Muscle of leg (tissue), 11 donors: ENCODE measurements around the gene GPR132. TPM values are rescaled to one million over a fixed set of nuclear protein-coding genes. Genes with fewer than 3 reads are reported as not detected.
A peak's percentile ranks its signal among the peaks of the same experiment; 100 is the strongest.
"Not testable (repeated sequence)": the region's sequence is repeated elsewhere in the genome, so short reads cannot be mapped to it uniquely, and the experiment has no call there.

Source experiments
- DNase-seq: peaks from one replicate; pipeline ENCODE4 v3.0.0; 2013
- H3K27ac ChIP-seq: one replicate; pipeline ENCODE4 v1.5.1; 2013; ENCODE audit warnings: mild to moderate bottlenecking, low read length, control low read depth
- H3K27me3 ChIP-seq: one replicate; pipeline ENCODE4 v1.6.1; 2013; ENCODE audit warnings: low read length; ENCODE audit not compliant: control insufficient read depth, insufficient read depth
- H3K36me3 ChIP-seq: one replicate; pipeline ENCODE4 v1.6.1; 2013; ENCODE audit warnings: low read length; ENCODE audit not compliant: control insufficient read depth, insufficient read depth
- H3K4me1 ChIP-seq: one replicate; pipeline ENCODE4 v1.6.1; 2013; ENCODE audit warnings: low read length; ENCODE audit not compliant: control insufficient read depth, insufficient read depth
- H3K4me3 ChIP-seq: one replicate; pipeline ENCODE4 v1.5.1; 2013; ENCODE audit warnings: low read length, control low read depth
- H3K9me3 ChIP-seq: replicated peaks from 2 replicates; pipeline ENCODE4 v1.6.1; 2013; ENCODE audit warnings: low read depth, low read length; ENCODE audit not compliant: control insufficient read depth
- WGBS: methylation state at CpG from one replicate; pipeline ENCODE4 v1.1.5; 2013; ENCODE audit warnings: missing lambda C conversion rate; ENCODE audit not compliant: insufficient coverage; 5-methylcytosine and 5-hydroxymethylcytosine counted together
- polyA plus RNA-seq, 8 donors: library from polyadenylated mRNA; unstranded; fragments of 120-200 nt; gene quantifications; one replicate each; pipeline versions ENCODE4 v1.2.1 to v1.2.3, GENCODE V29; 2013; ENCODE audit warnings: inconsistent platforms in 1 of 8, low replicate concordance in 1 of 8; ENCODE audit not compliant: insufficient read length in 8 of 8, insufficient read depth in 1 of 8
- total RNA-seq: library from RNA; stranded (reverse); fragments of 120-200 nt; gene quantifications from one replicate; pipeline ENCODE4 v1.2.4, GENCODE V29; 2013

The GPR132 gene
- total and polyA plus RNA-seq, 9 donors: 0.41 to 1.5 (median 0.75) TPM

DNA sequence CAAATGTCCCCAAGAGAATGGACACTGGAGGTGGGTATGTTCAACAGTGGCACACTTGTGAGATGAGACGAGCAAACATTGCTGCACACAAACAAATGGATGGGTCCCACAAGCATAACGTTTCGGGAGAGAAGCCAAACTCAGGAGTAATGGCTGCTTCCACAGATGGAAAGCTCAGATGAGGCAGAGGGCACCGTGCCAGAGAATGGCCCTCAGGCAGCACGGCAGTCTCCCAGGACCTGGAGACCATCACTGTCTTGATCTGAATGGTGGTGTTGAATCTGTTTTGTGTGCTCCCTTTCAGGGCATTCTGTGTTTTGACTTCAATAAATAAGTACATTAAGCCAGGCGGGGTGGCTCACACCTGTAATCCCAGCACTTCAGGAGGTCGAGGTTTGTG lies 35.8 kb downstream of the GPR132 start:
- Histone ChIP-seq H3K36me3 (no peaks in the 10 kb centered on the region), H3K27me3 (peaks cover 46% of the 10 kb centered on the region), H3K4me3 (no peak overlapping the region), H3K27ac (no peak overlapping the region), H3K4me1 (peaks cover 2% of the 10 kb centered on the region), H3K9me3 (no peaks in the 10 kb centered on the region)
- 70% methylated on average over 7 of the region's 7 CpGs for WGBS
- DNase-seq: no peak

DNA sequence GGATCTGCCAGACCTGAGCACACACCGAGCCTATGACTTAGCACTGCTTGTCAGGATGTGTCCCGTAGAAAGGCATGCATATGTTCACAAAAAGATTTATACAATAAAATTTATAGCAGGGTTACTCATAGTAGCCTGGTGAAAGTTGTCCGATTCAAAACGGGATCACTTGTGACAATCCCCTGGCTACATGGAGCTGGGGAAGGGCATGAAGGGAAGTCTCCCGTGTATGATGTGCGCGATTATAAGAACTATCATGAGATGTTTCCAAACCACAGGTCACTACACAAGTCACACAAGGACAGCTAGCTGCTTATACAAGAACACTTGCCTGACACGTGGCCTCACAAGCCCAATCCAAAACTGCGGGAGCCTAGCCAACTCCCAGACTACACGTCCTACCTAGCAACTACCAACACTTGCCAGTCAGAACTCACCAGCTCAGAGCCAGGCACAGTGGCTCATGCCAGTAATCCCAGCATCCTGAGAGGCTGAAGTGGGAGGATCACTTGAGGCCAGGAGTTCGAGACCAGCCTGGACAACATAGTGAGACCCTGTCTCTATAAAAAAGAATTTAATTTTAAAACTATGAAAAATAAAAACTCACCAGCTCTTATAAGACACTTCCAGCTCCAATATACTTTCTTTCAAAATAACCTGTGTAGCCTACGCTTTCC lies 36.8 kb downstream of the GPR132 start:
- Histone ChIP-seq H3K36me3 (no peaks in the 10 kb centered on the region), H3K27ac (no peak overlapping the region), H3K27me3 (peaks cover 36% of the 10 kb centered on the region), H3K4me1 (no peaks in the 10 kb centered on the region), H3K4me3 (no peak overlapping the region), H3K9me3 (no peaks in the 10 kb centered on the region)
- WGBS: 89% methylated on average over 6 of the region's 12 CpGs
- DNase-seq: no peak

DNA sequence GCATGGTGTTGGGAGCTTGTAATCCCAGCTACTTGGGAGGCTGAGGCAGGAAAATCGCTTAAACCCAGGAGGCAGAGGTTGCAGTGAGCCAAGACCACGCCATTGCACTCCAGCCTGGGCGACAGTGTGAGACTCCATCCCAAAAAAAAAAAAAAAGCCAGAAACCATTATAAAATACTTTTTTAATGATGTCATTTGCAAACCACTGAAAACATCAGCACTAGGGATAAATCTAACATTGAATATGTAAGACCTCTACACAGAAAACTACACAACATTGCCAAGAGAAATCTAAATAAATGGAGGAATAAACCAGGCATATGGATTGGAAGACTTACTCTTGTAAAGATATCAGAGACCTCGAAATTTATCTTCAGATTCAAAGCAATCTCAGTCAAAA lies 37.5 kb downstream of the GPR132 start:
- H3K27me3 ChIP-seq: peaks cover 29% of the 10 kb centered on the region
- not testable (repeated sequence) for H3K4me1 ChIP-seq, H3K9me3 ChIP-seq, H3K36me3 ChIP-seq, DNase-seq, H3K4me3 ChIP-seq, H3K27ac ChIP-seq
- no CpG with 5 or more reads among the region's 4 CpGs for WGBS

DNA sequence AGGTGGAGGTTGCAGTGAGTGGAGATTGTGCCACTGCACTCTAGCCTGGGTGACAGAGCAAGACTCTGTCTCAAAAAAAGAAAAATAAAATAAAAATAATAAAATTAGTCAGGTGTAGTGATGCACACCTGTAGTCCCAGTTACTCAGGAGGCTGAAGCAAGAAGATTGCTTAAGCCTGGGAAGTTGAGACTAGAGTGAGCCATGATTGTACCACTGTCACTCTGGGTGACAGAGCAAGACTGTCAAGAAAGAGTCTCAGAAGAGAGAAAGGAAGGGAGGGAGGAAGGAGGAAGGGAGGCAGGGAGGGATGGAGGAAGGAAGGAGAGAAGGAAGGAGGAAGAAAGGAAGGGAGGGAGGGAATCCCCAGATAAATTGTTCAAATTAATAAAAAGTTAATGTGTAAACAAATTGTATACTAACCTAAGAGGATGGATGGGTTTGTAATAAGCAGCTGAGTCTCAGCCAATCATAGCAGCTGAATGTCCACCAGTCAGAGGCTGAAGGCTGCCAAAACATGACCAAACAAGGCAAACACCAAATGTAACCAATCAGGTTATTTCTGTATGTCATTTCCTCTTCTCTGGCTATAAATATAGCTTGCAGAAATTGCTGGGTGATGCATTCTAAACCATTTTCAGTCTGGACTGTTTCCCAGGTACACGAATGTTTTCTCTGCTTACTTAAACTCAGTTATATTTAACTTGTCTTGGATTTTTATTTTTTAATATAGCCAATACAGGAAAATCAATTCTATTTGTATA lies 38.2 kb downstream of the GPR132 start:
- WGBS: no CpG with 5 or more reads among the region's 1 CpG
- H3K9me3 ChIP-seq: no peaks in the 10 kb centered on the region
- H3K4me3 ChIP-seq: no peak overlapping the region

DNA sequence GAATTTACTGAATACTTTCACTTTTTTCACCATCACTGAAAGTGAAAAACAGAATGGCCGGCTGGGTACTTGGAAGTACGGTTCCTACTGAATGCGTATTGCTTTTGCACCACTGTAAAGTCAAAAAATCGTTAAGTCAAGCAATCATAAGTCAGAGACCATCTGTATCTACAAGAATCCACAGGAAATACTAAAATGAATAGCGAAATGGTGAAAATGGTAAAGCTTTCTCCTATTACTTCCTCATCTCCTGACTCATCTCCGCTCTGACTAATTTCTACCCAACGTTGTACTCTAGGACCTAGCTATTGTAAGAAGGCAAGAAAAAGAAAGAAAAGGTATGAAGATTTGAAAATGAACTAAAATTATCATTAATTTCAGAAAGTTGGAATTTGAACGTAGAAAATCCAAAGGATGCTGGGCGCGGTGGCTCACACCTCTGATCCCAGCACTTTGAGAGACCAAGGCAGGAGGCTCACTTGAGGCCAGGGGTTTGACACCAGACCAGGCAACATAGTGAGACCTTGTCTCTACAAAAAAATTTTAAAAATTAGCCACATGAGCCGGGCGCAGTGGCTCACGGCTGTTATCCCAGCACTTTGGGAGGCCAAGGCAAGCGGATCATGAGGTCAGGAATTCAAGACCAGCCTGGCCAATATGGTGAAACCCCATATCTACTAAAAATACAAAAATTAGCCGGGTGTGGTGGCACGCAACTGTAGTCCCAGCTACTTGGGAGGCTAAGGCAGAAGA lies 39.0 kb downstream of the GPR132 start:
- no peaks in the 10 kb centered on the region for H3K9me3 ChIP-seq
- H3K36me3 ChIP-seq: no peaks in the 10 kb centered on the region
- no peak overlapping the region for H3K4me3 ChIP-seq
- peaks cover 17% of the 10 kb centered on the region for H3K27me3 ChIP-seq
- no peak for DNase-seq
- H3K4me1 ChIP-seq: peaks cover 7% of the 10 kb centered on the region
- WGBS: 100% methylated on average over 2 of the region's 16 CpGs
- H3K27ac ChIP-seq: no peak overlapping the region

More for the DNA sequence above, 38.2 kb downstream of the GPR132 start:
- no peak overlapping the region for H3K27ac ChIP-seq
- peaks cover 23% of the 10 kb centered on the region for H3K27me3 ChIP-seq
- no peaks in the 10 kb centered on the region for H3K36me3 ChIP-seq
- peak; percentile 62 for DNase-seq
- H3K4me1 ChIP-seq: peaks cover 2% of the 10 kb centered on the region

DNA sequence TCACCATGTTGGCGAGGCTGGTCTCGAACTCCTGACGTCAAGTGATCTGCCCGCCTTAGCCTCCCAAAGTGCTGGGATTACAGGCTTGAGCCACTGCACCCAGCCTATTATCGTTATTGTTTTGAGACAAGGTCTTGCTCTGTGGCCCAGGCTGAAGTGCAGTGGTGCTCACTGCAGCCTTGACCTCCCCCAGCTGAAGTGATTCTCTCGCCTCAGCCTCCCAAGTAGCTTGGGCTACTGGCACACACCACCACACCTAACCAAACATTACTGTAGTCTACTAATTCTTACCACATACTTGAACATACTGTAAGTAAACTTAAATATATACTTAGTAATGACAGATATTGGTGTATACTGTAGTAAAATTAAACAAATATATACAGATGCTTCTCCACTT lies 39.8 kb downstream of the GPR132 start:
- no peak overlapping the region for H3K27ac ChIP-seq

DNA sequence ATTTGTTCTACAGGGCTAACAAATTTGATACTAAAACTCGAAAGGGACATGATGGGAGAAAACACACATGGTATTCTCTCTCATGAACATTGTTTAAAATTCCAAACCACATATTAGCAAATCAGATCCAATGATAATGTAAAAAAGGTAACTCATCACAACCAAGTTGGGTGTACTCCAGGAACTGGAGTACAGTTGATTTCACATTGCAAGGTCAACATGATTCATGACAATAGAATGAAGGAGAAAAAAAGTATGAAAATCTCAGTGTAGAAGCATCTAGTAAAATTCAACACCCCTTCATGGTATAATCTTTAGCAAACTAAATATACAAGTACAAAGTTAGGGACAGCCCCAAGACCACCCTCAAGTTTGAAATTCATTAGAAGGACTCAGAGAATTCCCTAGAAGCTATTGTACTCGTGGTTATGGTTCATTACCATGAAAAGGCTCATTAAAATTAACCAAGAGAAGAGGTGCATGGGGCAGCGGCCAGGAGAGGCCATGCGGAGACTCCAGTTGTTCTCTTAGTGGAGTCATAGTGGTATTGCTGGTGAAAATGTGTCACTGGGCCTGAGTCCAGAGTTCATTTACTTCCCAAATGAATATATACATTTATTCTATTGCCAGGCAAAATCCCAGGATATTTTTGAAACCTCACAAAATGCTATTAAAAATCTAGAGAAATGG lies 41.3 kb downstream of the GPR132 start:
- H3K27ac ChIP-seq: no peak overlapping the region
- H3K27me3 ChIP-seq: peaks cover 4% of the 10 kb centered on the region
- H3K4me3 ChIP-seq: no peak overlapping the region
- H3K36me3 ChIP-seq: no peaks in the 10 kb centered on the region
- DNase-seq: no peak
- peaks cover 17% of the 10 kb centered on the region for H3K4me1 ChIP-seq
- WGBS: 92% methylated on average over 2 of the region's 4 CpGs
- no peaks in the 10 kb centered on the region for H3K9me3 ChIP-seq

More for the DNA sequence above, 39.8 kb downstream of the GPR132 start:
- Histone ChIP-seq H3K4me1 (peaks cover 7% of the 10 kb centered on the region), H3K9me3 (no peaks in the 10 kb centered on the region), H3K4me3 (no peak overlapping the region), H3K27me3 (peaks cover 9% of the 10 kb centered on the region), H3K36me3 (no peaks in the 10 kb centered on the region)
- WGBS: 84% methylated on average over 5 of the region's 6 CpGs
- no peak for DNase-seq

DNA sequence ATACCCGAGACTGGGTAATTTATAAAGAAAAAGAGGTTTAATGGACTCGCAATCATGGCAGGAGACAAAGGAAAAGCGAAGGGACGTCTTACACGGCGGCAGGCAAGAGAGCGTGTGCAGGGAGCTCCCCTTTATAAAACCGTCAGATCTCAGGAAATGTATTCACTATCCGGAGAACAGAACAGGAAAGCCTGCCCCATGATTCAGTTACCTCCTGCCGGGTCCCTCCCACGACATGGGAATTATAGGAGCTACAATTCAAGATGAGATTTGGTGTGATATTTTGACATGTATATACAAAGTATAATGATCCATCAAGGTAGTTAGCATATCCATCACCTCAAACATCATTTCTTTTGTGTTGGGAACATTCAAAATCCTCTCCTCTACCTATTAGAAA lies 42.1 kb downstream of the GPR132 start:
- peaks cover 1% of the 10 kb centered on the region for H3K27me3 ChIP-seq
- H3K4me1 ChIP-seq: peaks cover 22% of the 10 kb centered on the region
- no peak overlapping the region for H3K4me3 ChIP-seq
- DNase-seq: no peak
- WGBS: no CpG with 5 or more reads among the region's 11 CpGs
- H3K9me3 ChIP-seq: no peaks in the 10 kb centered on the region
- peaks cover 2% of the 10 kb centered on the region for H3K36me3 ChIP-seq
- no peak overlapping the region for H3K27ac ChIP-seq

DNA sequence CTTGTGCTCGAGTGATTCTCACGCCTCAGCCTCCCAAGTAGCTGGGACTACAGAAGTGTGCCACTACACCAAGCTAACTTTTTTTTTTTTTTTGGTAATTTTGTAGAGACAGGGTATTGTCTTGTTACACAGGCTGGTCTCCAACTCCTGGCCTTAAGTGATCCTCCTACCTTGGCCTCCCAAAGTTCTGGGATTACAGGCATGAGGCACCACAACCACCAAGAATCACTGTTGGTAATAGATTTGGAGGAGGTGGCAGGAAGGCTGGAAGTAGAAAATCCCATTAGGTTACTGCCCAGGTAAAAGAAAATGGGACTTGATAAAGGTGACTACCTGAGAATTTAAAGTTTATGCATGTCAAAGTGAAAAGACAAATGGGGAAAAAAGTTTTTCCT lies 43.0 kb downstream of the GPR132 start:
- DNase-seq: no peak
- Histone ChIP-seq H3K4me3 (no peak overlapping the region), H3K27ac (no peak overlapping the region), H3K9me3 (no peaks in the 10 kb centered on the region), H3K36me3 (peaks cover 2% of the 10 kb centered on the region), H3K27me3 (no peaks in the 10 kb centered on the region), H3K4me1 (peaks cover 25% of the 10 kb centered on the region)
- WGBS: no CpG with 5 or more reads among the region's 2 CpGs
